ENCODE results near the gene SATB2.

DNA sequence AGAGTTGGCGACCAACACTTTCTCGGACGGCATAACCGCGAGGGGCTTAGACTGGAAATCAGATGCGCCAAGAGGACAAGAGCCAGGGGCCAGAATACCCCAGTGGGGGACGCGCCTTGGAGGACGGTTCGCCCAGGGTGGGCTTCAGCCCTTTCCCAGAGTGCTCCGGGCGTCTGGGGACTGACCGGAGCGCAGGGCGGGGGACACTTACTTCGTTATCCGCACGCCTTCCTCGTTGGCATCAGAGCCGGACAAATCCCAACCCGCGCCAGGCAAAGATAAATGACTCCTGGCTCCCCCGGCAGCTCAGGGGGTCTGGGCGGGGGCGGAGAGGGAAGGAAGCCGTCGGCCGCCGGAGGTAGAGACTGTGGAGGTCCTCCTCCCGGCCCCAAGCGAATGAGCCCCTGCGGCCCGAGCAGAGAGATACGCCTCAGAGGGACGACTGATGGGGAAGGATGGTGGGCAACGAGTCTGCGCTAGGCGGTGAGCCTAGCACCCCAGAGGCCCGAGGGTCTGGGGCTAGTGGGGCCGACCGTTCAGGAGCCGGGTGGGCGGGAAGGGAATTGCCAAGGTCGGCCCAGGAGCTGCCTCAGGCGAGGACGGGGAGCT, 4.7 kb upstream of the SATB2 start:
- no peak for TF ChIP-seq CTCF (IDR thresholded peaks at IDR 0.05)
- TF ChIP-seq POLR2AphosphoS5 (IDR thresholded peaks at IDR 0.05) = no peak

Measured in breast epithelium (tissue), 3 donors.